ENCODE results near the gene NRL. TPM values are rescaled to one million over a fixed set of nuclear protein-coding genes. Genes with fewer than 3 reads are reported as not detected.

The NRL gene
- total RNA-seq, 1 donor from 2014 or later: 0.48 TPM

DNA sequence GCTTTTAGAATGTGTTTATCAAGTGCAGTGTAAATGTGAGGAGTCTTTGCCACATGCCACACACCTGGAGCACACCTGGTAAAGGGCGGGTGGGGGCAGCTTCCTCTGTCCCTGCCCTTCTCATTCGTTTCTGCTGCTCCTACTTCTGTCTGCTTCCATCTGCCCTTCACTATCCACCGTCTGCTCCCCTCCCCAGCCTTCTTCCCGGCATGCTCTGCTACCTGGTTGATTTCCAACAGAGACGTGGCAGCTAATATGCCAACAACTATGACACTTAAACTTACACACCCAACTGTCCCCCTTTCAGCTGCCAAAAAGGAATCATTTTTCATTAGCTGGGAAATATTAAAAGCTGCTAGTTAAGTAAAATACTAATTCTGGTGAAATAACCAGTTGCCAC lies 72.0 kb downstream of the NRL start:
- TF ChIP-seq EZH2 (IDR thresholded peaks at IDR 0.05; ENCODE audit: insufficient read depth, low read length): no peak
- TF ChIP-seq, protein P1, sequence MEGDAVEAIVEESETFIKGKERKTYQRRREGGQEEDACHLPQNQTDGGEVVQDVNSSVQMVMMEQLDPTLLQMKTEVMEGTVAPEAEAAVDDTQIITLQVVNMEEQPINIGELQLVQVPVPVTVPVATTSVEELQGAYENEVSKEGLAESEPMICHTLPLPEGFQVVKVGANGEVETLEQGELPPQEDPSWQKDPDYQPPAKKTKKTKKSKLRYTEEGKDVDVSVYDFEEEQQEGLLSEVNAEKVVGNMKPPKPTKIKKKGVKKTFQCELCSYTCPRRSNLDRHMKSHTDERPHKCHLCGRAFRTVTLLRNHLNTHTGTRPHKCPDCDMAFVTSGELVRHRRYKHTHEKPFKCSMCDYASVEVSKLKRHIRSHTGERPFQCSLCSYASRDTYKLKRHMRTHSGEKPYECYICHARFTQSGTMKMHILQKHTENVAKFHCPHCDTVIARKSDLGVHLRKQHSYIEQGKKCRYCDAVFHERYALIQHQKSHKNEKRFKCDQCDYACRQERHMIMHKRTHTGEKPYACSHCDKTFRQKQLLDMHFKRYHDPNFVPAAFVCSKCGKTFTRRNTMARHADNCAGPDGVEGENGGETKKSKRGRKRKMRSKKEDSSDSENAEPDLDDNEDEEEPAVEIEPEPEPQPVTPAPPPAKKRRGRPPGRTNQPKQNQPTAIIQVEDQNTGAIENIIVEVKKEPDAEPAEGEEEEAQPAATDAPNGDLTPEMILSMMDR (IDR thresholded peaks at IDR 0.05; ENCODE audit: insufficient read depth, low read depth, low read length): no peak
- no peak overlapping the region for H3K27ac Mint-ChIP-seq (ENCODE audit: unreplicated experiment)
- no peak for DNase-seq (ENCODE audit: low read depth)

DNA sequence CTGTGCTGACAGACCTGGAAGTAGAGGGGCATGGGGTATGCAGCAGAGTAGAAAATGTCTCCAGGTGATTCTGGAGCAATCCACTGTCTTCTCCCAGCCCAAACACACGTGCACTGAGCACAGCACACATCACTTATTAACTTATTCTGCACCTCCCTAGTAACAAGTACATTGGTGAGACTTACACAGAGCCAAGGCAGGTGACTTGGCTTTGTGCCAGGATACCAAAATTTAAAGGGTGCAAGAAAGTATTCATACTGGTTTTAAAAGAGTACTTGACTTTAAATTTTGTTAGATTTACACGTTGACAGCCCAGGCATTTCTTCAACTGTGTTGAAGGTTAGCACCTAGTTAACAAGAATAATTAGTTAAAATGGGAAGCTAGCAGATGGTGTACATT lies 74.1 kb downstream of the NRL start:
- Histone ChIP-seq H3K4me2 (ENCODE audit: low read length) (no peak overlapping the region), H3K36me3 (ENCODE audit: insufficient read depth, low read length) (no peaks in the 10 kb centered on the region), H3K79me2 (ENCODE audit: insufficient read depth, low read length) (no peaks in the 10 kb centered on the region), H3K4me1 (ENCODE audit: insufficient read depth, low read length) (no peaks in the 10 kb centered on the region), H3K27ac (ENCODE audit: low read depth, low read length) (no peak overlapping the region), H3K4me3 (ENCODE audit: insufficient read depth, low read depth, low read length) (no peak overlapping the region), H3K9me3 (ENCODE audit: insufficient read depth, low read depth, low read length) (no peaks in the 10 kb centered on the region), H4K20me1 (ENCODE audit: insufficient read depth, low read length) (no peaks in the 10 kb centered on the region), H3K27me3 (ENCODE audit: insufficient read depth, low read length) (no peaks in the 10 kb centered on the region), H2AFZ (ENCODE audit: low read depth, low read length) (no peak overlapping the region), H3K9ac (ENCODE audit: low read length) (no peak overlapping the region)
- Mint-ChIP-seq H3K27me3 (ENCODE audit: low read depth, unreplicated experiment) (peaks cover 20% of the 10 kb centered on the region), H3K9me3 (ENCODE audit: unreplicated experiment) (no peaks in the 10 kb centered on the region), H3K27ac (ENCODE audit: unreplicated experiment) (no peak overlapping the region), H3K36me3 (ENCODE audit: low read depth, unreplicated experiment) (no peaks in the 10 kb centered on the region), H3K4me3 (ENCODE audit: unreplicated experiment) (no peak overlapping the region), H3K4me1 (ENCODE audit: low read depth, unreplicated experiment) (peaks cover 4% of the 10 kb centered on the region)
- FAIRE-seq: no peak
- TF ChIP-seq, protein P1 (IDR thresholded peaks at IDR 0.05; ENCODE audit: insufficient read depth, low read depth, low read length): no peak
- TF ChIP-seq EZH2 (IDR thresholded peaks at IDR 0.05; ENCODE audit: insufficient read depth, low read length): no peak
- DNase-seq (ENCODE audit: low read depth): no peak

More for the DNA sequence above, 72.0 kb downstream of the NRL start:
- no peaks in the 10 kb centered on the region for H3K36me3 ChIP-seq (ENCODE audit: insufficient read depth, low read length)
- no peak for FAIRE-seq
- H2AFZ ChIP-seq (ENCODE audit: low read depth, low read length): no peak overlapping the region
- no peaks in the 10 kb centered on the region for H4K20me1 ChIP-seq (ENCODE audit: insufficient read depth, low read length)
- H3K4me2 ChIP-seq (ENCODE audit: low read length): no peak overlapping the region
- peaks cover 2% of the 10 kb centered on the region for H3K27me3 ChIP-seq (ENCODE audit: insufficient read depth, low read length)
- no peak overlapping the region for H3K4me3 Mint-ChIP-seq (ENCODE audit: unreplicated experiment)
- no peaks in the 10 kb centered on the region for H3K4me1 Mint-ChIP-seq (ENCODE audit: low read depth, unreplicated experiment)
- peaks cover 25% of the 10 kb centered on the region for H3K27me3 Mint-ChIP-seq (ENCODE audit: low read depth, unreplicated experiment)
- H3K9me3 Mint-ChIP-seq (ENCODE audit: unreplicated experiment): no peaks in the 10 kb centered on the region
- H3K27ac ChIP-seq (ENCODE audit: low read depth, low read length): no peak overlapping the region
- H3K9me3 ChIP-seq (ENCODE audit: insufficient read depth, low read depth, low read length): no peaks in the 10 kb centered on the region
- H3K9ac ChIP-seq (ENCODE audit: low read length): no peak overlapping the region
- H3K4me3 ChIP-seq (ENCODE audit: insufficient read depth, low read depth, low read length): no peak overlapping the region
- no peaks in the 10 kb centered on the region for H3K4me1 ChIP-seq (ENCODE audit: insufficient read depth, low read length)
- no peaks in the 10 kb centered on the region for H3K36me3 Mint-ChIP-seq (ENCODE audit: low read depth, unreplicated experiment)
- H3K79me2 ChIP-seq (ENCODE audit: insufficient read depth, low read length): no peaks in the 10 kb centered on the region

DNA sequence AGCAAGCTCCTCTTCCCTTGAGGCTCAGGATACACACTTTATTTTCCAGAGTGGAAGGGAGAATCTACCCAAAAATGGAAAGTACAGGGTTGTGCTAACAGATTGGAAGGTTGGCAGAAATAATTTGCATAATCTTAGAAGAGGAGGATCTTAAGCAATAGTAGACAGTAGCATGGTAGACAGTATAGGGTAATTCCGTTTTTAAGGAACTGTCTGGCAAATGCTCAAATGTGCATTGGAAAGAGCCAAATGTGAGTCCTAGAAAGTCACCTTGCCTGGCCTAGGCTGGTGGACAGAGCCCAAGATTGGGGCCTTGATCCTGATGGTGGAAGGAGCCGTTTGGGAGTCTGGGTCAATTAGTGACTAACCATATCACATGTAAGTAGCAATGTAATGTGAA lies 76.1 kb downstream of the NRL start:
- no peaks in the 10 kb centered on the region for H3K4me1 ChIP-seq (ENCODE audit: insufficient read depth, low read length)
- Mint-ChIP-seq H3K9me3 (ENCODE audit: unreplicated experiment) (no peaks in the 10 kb centered on the region), H3K27ac (ENCODE audit: unreplicated experiment) (no peak overlapping the region), H3K36me3 (ENCODE audit: low read depth, unreplicated experiment) (no peaks in the 10 kb centered on the region), H3K4me3 (ENCODE audit: unreplicated experiment) (no peak overlapping the region), H3K4me1 (ENCODE audit: low read depth, unreplicated experiment) (peaks cover 4% of the 10 kb centered on the region), H3K27me3 (ENCODE audit: low read depth, unreplicated experiment) (peaks cover 13% of the 10 kb centered on the region)
- H3K36me3 ChIP-seq (ENCODE audit: insufficient read depth, low read length): no peaks in the 10 kb centered on the region
- H3K27ac ChIP-seq (ENCODE audit: low read depth, low read length): no peak overlapping the region
- FAIRE-seq (no peak), DNase-seq (ENCODE audit: low read depth) (no peak)
- no peak overlapping the region for H2AFZ ChIP-seq (ENCODE audit: low read depth, low read length)
- H4K20me1 ChIP-seq (ENCODE audit: insufficient read depth, low read length): no peaks in the 10 kb centered on the region
- no peak overlapping the region for H3K4me3 ChIP-seq (ENCODE audit: insufficient read depth, low read depth, low read length)
- H3K4me2 ChIP-seq (ENCODE audit: low read length): no peak overlapping the region
- H3K79me2 ChIP-seq (ENCODE audit: insufficient read depth, low read length): no peaks in the 10 kb centered on the region
- no peaks in the 10 kb centered on the region for H3K9me3 ChIP-seq (ENCODE audit: insufficient read depth, low read depth, low read length)
- no peak overlapping the region for H3K9ac ChIP-seq (ENCODE audit: low read length)
- TF ChIP-seq, protein P1 (IDR thresholded peaks at IDR 0.05; ENCODE audit: insufficient read depth, low read depth, low read length): no peak
- no peak for TF ChIP-seq EZH2 (IDR thresholded peaks at IDR 0.05; ENCODE audit: insufficient read depth, low read length)
- no peaks in the 10 kb centered on the region for H3K27me3 ChIP-seq (ENCODE audit: insufficient read depth, low read length)
